HT1080 (cell line): ENCODE measurements around the gene TULP3. TPM values are rescaled to one million over a fixed set of nuclear protein-coding genes. Genes with fewer than 3 reads are reported as not detected.
"Not testable (repeated sequence)": the region's sequence is repeated elsewhere in the genome, so short reads cannot be mapped to it uniquely, and the experiment has no call there.

Experiments
- DNase-seq: peaks from one replicate; pipeline ENCODE4 v3.0.0-alpha.2; 2015; ENCODE audit warnings: low read depth
- polyA plus RNA-seq, 2 experiments: library from polyadenylated mRNA; depleted of rRNA; stranded (reverse); fragments of >200 nt; gene quantifications; 2 replicates each; pipeline ENCODE4 v1.2.3, GENCODE V29; 2015
- total RNA-seq: library from RNA; depleted of rRNA; stranded (reverse); fragments of >200 nt; shearing (Covaris generic); gene quantifications from 2 replicates; pipeline ENCODE4 v1.2.3, GENCODE V29; 2014; rRNA removed

TULP3 gene, protein sequence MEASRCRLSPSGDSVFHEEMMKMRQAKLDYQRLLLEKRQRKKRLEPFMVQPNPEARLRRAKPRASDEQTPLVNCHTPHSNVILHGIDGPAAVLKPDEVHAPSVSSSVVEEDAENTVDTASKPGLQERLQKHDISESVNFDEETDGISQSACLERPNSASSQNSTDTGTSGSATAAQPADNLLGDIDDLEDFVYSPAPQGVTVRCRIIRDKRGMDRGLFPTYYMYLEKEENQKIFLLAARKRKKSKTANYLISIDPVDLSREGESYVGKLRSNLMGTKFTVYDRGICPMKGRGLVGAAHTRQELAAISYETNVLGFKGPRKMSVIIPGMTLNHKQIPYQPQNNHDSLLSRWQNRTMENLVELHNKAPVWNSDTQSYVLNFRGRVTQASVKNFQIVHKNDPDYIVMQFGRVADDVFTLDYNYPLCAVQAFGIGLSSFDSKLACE
- 15.5 and 18.2 TPM in 2 replicates for total RNA-seq
- polyA plus RNA-seq (2015; cell fraction: cytosol; rRNA removed), result 16.1 and 18.2 TPM in 2 replicates
- polyA plus RNA-seq (2015; cell fraction: nucleus; rRNA removed), result 20.4 and 20.8 TPM in 2 replicates

DNA sequence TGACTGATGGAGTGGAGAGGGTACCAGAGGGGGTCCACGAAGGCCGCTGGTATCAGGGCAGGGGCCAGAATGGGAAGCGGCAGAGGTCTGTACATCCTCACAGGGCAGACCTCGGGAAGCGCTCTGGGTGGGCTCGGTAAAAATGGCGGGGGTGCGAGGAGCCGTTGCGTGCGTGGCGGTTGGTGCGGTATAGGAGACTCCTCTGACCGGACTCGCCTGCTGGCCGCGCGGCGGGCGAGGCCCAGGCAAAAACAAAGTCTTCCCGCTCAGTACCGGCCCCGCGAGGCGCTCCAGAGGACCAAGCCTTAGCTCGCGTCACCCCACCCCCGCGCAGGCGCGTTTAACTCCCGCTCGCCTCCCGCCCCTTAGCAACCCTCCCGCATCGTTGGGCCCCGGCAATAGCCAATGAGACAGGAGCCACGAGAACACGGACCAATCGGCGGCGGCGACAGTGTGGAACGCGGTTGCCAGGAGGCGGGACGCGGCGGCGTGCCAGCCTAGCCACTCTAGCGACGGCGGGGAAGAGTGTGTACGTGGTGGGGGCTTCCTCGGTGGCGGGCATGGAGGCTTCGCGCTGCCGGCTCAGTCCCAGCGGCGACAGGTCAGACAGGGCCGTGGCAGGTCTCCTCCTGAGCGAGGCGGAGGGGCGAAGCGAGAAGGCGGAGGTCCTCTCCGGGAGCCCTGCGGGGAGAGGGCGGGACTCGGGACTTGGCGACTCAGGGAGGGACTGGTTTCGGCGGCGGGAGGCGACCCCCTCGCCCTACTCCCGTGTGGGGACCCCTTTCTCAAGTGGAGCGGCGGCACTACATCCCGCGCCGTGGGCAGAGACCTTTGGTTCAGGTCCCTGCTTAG lies at the start of gene TULP3:
TULP3 (plus strand) TSS at position 504 of the 852 bp plus-strand sequence; CDS start at position 561, 57 bp downstream.
- peak; percentile 93 for DNase-seq

DNA sequence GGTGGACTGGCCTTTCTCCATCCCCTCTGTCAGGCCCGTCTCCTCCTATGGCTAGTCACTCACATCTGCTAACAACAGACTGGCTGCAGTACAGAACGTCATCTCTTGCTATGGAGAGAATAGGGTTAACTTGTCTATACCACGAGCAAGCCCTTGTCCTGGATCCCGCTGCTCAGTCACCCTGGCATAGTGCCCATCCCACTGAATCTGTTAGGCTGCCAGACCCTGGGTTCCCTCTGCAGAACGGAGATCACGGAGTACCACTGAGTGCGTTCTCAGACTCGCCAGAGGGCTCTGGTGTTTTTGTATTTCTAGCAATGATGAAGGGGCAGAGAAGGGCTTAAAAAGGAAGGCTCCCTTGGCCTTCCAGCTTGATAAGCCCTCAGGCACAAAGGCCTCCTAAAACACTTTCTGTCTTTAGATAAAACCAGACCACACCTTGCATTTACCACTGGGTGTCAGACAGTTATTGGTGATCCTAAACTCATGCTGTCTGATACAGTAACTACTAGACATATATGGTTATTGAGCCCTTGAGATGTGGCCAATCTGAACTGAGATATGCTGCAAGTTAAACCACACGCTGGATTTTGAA lies 49.5 kb upstream of the TULP3 start:
- DNase-seq, result no peak

DNA sequence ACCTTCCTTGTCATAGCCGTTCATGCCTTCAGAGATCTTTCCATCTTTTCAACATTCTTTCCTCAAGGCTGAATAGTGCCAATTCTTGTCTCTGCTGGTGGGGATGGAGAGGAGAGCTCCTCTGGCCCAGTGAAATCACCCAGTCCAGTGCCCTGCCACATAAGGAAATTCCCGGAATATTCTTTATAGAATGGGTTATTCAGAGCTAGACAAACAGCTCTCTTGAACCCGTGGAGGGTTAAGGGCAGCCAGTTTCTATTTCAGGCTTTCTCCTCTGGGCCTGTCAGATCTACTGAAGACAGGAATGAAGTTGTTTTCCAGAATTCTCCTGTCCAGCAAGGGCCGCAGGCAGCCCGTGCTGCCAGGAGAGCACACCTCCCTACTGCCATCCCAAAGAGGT lies 47.7 kb upstream of the TULP3 start:
- DNase-seq, result no peak

DNA sequence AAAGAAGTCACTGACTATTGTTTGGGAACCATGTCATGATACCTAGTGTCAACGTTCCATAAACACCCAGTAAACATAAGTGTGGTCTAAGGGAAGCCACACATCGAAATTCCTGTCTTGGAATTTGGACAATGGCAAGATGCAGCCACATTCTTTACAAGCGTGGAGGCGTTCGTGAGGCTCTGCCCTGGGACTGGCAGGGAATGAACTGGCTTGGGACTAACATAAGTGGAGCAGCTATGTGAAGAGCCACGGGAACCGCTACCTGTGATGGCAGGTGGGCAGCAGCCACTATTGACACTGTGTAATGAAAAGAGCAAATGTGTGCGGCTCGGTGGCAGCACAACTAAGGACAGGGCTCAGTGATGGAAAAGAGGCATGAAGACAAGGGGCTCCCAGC lies 45.9 kb upstream of the TULP3 start:
- DNase-seq, result no peak

DNA sequence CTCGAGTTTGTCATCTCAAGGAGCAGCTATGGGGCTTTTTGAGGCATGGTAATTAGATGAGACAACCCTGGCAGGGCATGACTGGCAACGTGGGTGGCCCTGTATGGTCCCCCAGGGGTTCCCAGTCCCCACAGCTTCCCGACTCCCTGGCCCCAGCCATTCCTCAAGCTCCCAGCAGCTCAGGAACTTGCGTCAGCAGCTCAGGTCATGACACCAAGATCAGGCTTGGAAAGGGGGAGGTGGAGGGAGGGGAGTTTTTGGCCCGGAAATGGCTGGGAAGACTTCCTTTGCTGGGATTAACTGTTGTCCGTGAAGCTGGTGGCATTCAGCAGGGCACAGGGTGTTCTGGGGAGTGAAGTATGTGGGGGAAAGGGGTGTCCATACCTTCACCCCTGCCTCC lies 45.4 kb upstream of the TULP3 start:
- DNase-seq, result peak; percentile 66

DNA sequence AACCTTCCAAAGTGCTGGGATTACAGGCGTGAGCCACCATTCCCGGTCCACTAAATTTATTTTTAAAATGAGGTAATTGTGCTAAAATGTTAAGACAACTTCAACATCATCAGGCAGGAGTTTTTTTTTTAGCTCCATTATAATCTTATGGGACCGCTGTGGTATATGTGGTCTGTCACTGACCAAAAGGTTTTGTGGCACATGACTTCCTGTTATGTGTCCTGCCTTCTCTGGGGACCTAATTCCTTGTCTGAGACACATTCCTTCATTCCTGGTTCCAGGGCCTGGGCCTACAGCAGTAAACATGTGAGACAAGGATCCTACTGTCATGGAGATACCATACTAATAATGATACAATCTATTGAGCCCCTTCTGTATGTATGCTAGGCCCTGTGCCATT lies 38.8 kb upstream of the TULP3 start:
- no peak for DNase-seq

DNA sequence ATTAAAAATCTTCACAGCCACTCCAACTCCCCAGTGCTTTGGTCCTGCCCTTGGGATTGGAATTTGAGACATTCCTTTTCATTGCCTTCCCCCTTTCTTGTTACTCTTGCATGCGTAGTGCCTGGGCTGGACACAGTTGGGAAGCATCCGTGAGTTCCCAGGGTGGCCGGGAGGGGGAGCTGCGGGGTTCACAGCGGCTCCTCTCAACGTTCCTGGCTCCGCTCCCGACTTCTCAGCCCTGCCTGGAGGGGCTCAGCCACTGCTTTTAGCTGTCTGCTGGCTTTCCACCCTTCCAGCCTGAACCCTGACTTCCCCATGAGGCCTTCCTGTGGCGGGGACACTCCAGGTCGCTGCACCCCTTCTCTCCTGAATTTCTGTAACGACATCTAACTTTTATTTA lies 37.1 kb upstream of the TULP3 start:
- DNase-seq, result peak; percentile 71

DNA sequence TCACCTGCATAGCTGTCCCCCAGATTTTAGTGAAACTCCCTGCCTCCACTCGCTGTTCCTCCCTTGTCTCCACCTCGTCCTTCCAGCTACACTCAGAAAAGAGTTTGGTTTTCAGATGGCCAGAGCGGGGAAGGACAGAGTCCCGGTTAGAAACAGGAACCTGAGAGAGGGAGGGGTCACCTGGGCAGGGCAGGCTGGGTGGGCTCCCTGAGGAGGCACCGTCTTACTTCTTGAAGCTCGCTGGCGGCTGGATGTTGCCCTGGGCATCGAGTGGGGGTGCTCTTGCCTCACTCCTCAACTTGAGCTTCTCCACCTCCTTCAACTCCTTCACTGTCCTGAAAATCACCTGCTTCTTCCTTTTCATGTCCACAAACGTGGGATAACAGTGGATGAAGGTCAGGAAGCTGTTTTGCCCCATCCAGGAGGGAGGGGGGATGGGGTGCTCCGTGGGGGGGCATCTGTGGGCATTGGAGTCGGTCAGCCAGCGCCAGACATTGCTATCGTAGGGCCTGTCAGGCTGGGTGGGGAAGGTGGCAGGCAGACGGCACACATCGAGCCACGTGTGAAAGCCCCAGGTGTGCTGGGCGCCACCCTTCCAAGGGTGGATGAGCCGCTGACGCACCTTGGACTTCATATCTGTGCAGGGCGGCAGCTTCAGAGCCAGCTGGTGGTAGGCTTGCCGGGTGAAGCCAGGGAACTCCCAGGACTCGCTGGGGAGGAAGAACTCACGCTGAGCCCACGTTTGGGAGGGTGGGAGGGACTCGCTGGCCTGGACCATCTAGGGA lies 35.8 kb upstream of the TULP3 start:
- no peak for DNase-seq

DNA sequence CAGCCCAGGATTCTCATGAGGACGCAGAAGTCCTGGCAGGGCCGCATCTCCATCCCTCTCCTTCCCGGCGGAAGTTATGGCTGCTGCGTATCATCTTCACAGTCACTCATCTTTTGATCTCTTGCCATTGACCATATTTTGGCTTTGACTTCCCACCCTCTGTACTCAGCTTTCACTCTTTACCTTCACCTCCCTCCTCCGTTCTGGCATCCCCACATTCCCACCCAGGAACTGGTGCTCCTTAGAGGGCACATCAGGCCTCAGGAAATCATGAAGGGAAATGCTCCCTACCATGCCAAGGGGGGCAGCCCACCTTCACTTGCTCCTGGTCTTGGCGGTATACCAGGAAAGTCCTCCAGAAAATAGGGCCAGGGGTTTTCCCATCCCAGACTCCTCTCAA lies 35.1 kb upstream of the TULP3 start:
- no peak for DNase-seq

DNA sequence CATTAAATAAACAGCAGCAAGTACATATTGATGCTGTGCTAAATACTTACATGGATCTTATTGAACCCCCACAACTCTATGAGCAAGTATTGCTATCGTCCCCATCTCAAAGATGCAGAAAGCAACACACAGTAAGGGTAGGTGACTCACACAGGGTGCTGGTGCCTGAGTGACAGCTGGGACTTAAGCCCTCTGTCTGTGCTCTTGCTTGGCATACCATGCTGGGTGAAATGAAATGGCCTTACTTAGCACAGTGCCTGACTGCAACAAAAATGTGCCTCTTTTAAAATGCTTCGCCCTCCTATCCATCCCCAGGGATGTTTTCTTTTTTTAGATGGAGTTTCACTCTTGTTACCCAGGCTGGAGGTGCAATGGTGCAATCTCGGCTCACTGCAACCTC lies 34.6 kb upstream of the TULP3 start:
- no peak for DNase-seq

DNA sequence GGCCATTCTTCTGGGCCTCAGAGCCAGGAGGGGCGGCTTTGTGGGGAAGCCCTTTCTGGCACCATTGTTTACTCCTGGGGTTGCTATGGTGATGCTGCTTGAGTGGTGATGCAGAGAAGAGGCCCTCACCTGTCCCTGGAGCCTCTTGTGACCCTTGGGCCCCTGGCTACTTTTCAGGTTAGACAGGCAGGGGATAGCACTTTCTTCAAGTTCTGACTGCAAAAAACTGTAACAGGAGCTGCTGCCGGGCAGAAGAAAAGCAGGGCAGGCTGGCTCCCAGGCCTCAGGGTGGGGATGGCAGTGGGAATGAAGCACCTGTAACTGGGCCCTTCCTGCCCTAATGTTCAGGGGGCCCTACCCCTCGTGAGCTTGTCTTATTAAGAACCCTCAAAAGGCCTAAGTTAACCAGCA lies 33.7 kb upstream of the TULP3 start, which contains the start of gene TEX52:
TEX52 (minus strand) TSS at position 19 of the 411 bp plus-strand sequence; CDS start at position 6, 13 bp downstream.
- DNase-seq, result no peak

DNA sequence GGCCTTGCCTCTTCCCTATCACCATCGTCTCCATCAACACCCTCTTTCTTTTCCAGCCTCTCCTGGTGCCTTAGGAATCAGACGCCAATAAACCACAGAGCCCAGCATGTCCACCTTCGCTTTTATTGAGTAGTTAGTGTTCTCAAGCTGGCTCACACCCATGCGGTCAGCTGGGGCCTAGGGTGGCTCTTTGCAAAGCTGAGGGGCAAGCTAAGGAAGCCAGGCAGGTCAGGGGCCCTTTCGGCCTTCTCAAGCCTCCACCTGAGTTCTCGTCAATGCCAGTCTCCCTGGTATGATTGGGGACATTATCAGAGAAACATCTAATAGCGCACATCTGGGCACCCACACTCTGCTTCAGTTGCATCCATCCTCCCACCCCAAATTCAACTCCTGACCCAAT lies 33.1 kb upstream of the TULP3 start:
- no peak for DNase-seq

DNA sequence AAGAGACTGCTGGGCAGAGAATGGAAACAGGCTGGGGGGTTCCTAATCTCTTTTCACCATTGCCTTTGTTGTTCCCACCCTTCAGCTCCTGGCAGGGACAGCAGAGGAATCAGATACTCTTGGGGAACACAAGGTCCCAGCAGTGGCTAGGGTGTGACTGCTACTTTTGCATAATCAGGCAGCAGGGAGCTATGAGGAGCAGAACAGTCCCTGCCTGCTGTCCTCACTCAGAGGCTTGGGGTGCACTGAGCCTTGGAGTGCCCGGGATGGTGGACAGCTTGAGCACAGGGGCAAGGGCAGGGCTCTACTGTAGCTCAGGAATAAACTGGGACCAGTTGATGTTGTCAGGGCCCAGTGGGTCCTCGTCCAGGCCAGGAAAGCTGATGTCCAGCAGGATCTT lies 32.4 kb upstream of the TULP3 start:
- no peak for DNase-seq

DNA sequence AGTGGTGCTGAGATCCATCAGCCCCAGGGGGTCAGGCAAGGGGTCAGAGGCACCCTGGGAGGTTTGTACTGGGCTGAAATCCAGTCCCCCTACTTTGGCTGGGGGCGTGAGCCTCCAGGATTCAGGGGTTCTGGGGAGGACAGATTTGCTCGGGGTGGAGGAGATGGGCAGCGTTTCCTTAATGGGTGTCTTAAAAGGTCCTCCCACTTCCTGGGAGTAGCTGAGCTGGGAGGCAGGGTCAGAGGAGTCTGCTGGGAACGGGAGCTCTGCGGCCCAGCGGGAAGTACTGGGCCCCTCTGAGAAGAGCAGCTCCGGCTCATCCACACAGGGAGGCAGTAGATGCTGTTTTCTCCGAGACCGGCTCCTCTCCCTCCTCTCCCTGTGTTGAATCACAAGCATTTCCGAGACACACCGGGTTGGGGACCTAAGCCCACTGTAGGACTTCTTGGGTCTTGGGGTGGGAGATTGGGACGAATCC lies 31.7 kb upstream of the TULP3 start:
- DNase-seq, result no peak

DNA sequence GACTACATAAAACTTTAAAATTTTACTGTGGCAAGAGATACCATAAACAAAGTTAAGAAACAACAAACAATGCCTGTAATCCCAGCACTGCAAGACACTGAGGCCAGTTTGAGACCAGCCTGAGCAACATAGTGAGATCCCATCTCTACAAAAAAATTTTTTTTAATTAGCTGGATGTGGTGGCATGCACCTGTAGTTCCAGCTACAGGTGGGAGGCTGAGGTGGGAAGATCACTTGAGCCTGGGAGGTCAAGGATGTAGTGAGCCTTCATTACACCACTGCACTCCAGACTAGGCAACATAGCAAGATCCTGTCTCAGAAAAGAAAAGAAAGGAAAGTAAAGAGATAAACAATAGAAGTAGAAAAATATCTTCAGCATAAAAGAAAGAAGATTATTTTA lies 30.5 kb upstream of the TULP3 start:
- no peak for DNase-seq

DNA sequence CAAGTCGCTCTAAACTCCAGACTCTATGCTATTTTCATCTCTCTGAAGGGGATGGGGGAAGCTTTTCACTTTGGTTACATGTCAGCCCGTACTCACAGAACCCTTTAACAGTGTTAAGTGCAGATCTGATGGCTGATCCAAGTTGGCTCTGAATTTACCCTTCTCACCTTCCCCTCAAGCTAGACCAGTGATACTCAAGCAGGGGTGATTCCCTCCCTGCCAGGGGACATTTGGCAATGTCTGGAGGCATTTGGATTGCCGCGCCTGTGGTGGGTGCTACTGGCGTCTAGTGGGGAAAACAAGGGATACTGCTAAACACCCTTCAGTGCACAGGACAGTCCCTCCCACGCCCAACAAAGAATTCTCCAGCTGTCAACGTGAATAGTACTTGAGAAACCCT lies 27.8 kb upstream of the TULP3 start:
- no peak for DNase-seq

DNA sequence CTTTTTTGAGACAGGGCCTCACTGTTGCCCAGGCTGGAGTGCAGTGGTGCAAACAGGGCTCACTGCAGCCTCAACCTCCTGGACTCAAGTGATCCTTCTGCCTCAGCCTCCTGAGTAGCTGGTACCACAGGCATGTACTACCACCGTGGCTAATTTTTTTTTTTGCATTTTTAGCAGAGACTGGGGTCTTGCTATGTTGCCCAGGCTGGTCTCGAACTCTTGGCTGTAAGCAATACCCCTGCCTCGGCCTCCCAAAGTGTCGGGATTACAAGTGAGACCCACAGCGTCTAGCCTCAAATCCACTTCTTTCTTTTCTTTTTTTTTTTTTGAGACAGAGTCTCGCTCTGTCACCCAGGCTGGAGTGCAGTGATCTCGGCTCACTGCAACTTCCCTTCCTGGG lies 27.3 kb upstream of the TULP3 start:
- DNase-seq, result not testable (repeated sequence)

DNA sequence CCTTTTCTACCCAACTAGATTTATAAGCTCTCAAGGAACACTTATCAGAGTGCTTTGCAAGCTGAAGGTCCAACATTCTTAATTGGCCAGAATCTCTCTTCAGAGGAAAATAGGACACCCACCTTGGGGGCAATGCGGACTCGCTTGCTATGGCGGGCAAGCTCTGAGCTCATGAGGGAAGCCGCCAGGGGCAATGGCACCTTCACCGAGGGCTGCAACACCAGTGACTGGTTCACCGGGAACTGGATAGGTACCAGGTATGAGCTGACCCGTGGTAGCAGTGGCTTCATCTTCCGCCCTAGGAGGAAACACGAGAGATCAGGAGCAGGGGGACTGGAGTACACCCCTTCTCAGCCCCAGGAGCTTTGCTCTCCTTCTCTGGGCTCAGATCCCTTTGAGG lies 26.5 kb upstream of the TULP3 start:
- DNase-seq, result no peak

DNA sequence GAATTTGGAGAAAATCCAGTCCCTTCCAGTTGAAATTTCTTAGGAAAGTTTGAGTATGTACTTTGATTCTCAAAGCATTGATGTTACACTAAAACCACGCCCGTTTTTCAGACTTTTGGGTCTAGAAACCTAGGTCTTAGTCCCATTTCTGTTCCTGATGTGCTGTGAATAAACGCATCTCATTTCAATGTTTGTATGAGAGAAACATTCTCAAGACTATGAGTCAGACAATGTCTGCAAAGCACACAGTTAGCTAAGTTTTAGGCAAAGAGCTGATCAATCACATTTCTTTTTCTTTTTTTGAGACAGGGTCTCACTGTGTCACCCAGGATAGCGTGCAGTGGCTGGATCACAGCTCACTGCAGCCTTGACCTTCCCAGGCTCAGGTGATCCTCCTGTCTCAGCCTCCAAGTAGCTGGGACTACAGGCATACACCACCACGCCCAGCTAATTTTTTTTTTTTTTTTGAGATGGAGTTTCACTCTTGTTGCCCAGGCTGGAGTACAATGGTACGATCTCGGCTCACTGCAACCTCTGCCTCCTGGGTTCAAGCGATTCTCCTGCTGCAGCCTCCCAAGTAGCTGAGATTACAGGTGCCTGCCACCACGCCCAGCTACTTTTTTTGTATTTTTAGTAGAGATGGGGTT lies 21.6 kb upstream of the TULP3 start:
- DNase-seq, result not testable (repeated sequence)

DNA sequence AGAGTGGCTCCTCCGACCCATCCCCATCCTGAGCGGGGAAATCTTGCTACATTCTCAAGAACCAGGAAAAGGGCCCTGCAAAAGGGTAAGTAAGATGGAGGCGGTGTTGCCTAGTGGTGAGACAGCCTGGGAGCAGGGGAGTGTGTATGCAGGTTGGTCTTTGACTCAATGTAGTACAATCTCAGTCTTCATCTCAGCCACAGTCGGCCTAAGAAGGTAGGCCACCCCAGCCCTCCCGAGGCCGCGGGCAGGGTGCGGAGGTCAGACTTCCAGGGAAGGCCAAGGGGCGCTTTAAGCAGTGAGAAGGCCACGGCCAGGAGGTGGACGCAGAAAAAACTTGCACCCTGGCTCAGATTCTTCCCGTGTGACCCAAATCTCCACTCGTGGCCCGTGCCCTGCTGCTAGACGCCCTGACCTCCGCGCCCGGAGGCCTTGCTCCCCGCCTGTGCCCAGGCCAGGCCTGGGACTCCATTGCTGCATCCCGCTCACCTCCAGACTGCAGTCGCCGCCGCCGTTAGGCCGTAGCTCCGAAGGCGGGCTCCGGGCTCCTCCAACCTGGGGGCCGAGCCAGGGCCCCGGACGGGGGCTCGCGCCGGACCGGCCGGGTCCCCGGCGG lies 14.2 kb upstream of the TULP3 start:
- DNase-seq, result peak; percentile 34
